ENCODE results near the gene KRTAP10-11.

DNA sequence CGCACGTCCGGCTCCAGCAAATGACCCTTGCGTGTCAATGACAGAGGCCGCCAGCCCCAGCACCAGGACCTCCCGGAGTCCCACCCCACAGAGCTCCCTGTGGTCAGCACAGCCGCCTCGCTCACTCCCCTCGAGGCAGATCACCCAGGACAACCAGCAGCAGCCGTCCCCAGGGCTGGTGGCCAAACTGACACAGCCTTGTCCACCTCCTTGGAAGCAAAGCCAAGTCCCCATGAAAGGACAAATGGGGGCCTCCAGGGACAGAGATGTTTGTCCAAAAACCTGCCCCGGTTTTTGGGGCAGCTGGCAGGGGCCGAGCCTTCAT, 6.9 kb upstream of the KRTAP10-11 start:
- TF ChIP-seq, protein P1, sequence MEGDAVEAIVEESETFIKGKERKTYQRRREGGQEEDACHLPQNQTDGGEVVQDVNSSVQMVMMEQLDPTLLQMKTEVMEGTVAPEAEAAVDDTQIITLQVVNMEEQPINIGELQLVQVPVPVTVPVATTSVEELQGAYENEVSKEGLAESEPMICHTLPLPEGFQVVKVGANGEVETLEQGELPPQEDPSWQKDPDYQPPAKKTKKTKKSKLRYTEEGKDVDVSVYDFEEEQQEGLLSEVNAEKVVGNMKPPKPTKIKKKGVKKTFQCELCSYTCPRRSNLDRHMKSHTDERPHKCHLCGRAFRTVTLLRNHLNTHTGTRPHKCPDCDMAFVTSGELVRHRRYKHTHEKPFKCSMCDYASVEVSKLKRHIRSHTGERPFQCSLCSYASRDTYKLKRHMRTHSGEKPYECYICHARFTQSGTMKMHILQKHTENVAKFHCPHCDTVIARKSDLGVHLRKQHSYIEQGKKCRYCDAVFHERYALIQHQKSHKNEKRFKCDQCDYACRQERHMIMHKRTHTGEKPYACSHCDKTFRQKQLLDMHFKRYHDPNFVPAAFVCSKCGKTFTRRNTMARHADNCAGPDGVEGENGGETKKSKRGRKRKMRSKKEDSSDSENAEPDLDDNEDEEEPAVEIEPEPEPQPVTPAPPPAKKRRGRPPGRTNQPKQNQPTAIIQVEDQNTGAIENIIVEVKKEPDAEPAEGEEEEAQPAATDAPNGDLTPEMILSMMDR (IDR thresholded peaks at IDR 0.05): no peak
- TF ChIP-seq POLR2A (IDR thresholded peaks at IDR 0.05): no peak
